GM20431 (cell line): ENCODE measurements around the gene TNFRSF17.
"Not testable (repeated sequence)": the region's sequence is repeated elsewhere in the genome, so short reads cannot be mapped to it uniquely, and the experiment has no call there.

ENCODE experiments used
- in situ Hi-C: fragments of 300-500 bp; cut with MseI, MboI; formaldehyde crosslinking; loops from one replicate; pipeline ENCODE4 v1.15.0; 2020; ENCODE audit warnings: low sequenced_read_pairs; ENCODE audit not compliant: unreplicated experiment

The TNFRSF17 gene

GRCh38 chr16:11964761-11965551, at the start of gene TNFRSF17:
Gene TNFRSF17 (plus strand): TSS chr16:11965210. CDS start chr16:11965325, 115 bp downstream.
- in situ Hi-C loops = no loop called here

GRCh38 chr16:11915644-11916523, 49.1 kb upstream of the TNFRSF17 start, which contains the start of gene GSPT1:
Gene GSPT1 (minus strand): TSS chr16:11915956. CDS start chr16:11915720, 236 bp downstream.
- in situ Hi-C loops = no loop called here

GRCh38 chr16:11916524-11917285, 48.3 kb upstream of the TNFRSF17 start:
- in situ Hi-C loops = no loop called here

- in situ Hi-C loops = not testable (repeated sequence)
Measured at GRCh38 chr16:11924046-11924445, 41.0 kb upstream of the TNFRSF17 start.

GRCh38 chr16:11927350-11927749, 37.7 kb upstream of the TNFRSF17 start:
- in situ Hi-C loops = not testable (repeated sequence)

GRCh38 chr16:11941945-11942344, 23.1 kb upstream of the TNFRSF17 start, which contains the start of gene NPIPB2:
Gene NPIPB2 (minus strand): TSS chr16:11942045. CDS start chr16:11942045, 0 bp downstream.
- in situ Hi-C loops = not testable (repeated sequence)

- in situ Hi-C loops = loop anchor here (5.0 kb wide), 1 partner anchor 121 kb away; no protein-coding TSS in a partner anchor
Measured at GRCh38 chr16:11946433-11946832, 18.6 kb upstream of the TNFRSF17 start.

GRCh38 chr16:11948819-11949218, 16.2 kb upstream of the TNFRSF17 start:
- in situ Hi-C loops = loop anchor here (5.0 kb wide), 1 partner anchor 118 kb away; no protein-coding TSS in a partner anchor

GRCh38 chr16:11949527-11949926, 15.5 kb upstream of the TNFRSF17 start:
- in situ Hi-C loops = loop anchor here (5.0 kb wide), 1 partner anchor 118 kb away; no protein-coding TSS in a partner anchor

GRCh38 chr16:11950388-11950787, 14.6 kb upstream of the TNFRSF17 start:
- in situ Hi-C loops = no loop called here

GRCh38 chr16:11953576-11953975, 11.4 kb upstream of the TNFRSF17 start:
- in situ Hi-C loops = not testable (repeated sequence)

GRCh38 chr16:11955713-11956123, 9.3 kb upstream of the TNFRSF17 start:
- in situ Hi-C loops = no loop called here

- in situ Hi-C loops = no loop called here
Measured at GRCh38 chr16:11956558-11956957, 8.5 kb upstream of the TNFRSF17 start.

GRCh38 chr16:11957591-11958395, 7.2 kb upstream of the TNFRSF17 start:
- in situ Hi-C loops = no loop called here

GRCh38 chr16:11962457-11962856, 2.6 kb upstream of the TNFRSF17 start:
- in situ Hi-C loops = not testable (repeated sequence)

GRCh38 chr16:11962978-11963377, 2.0 kb upstream of the TNFRSF17 start:
- in situ Hi-C loops = not testable (repeated sequence)

GRCh38 chr16:11963706-11964105, 1.3 kb upstream of the TNFRSF17 start:
- in situ Hi-C loops = no loop called here

GRCh38 chr16:11966173-11966572, 1.2 kb downstream of the TNFRSF17 start:
- in situ Hi-C loops = no loop called here
